Central memory CD8-positive, alpha-beta T cell (primary cell): Measurements from ENCODE around the gene CA14.
"Not testable (repeated sequence)": the region's sequence is repeated elsewhere in the genome, so short reads cannot be mapped to it uniquely, and the experiment has no call there.

Source experiments
- ATAC-seq: fragments of 150-1000 bp; cut with Tn5 transposase; replicated peaks from 2 replicates; pipeline ENCODE4 v1.10.0; 2022; ENCODE audit warnings: mild to moderate bottlenecking, moderate FRiP score, moderate number of reproducible peaks; ENCODE audit not compliant: poor library complexity, severe bottlenecking; ENCODE audit errors: extremely low read depth
- DNase-seq, 2 donors: peaks; one replicate each; pipeline ENCODE4 v3.0.0; 2021; ENCODE audit warnings: low spot score in 2 of 2
- H3K27ac Mint-ChIP-seq: one replicate; pipeline ENCODE4 v1.8.0; 2022; ENCODE audit warnings: low read depth, mild to moderate bottlenecking, moderate library complexity, mixed read lengths
- H3K27me3 Mint-ChIP-seq: one replicate; pipeline ENCODE4 v1.8.0; 2022; ENCODE audit warnings: mixed read lengths
- H3K36me3 Mint-ChIP-seq: one replicate; pipeline ENCODE4 v1.8.0; 2022; ENCODE audit warnings: mild to moderate bottlenecking, moderate library complexity, mixed read lengths; ENCODE audit not compliant: insufficient read depth
- H3K4me1 Mint-ChIP-seq: one replicate; pipeline ENCODE4 v1.8.0; 2022; ENCODE audit warnings: mixed read lengths
- H3K4me3 Mint-ChIP-seq: one replicate; pipeline ENCODE4 v1.8.0; 2022; ENCODE audit warnings: mild to moderate bottlenecking, moderate library complexity, mixed read lengths
- H3K9me3 Mint-ChIP-seq: one replicate; pipeline ENCODE4 v1.8.0; 2022; ENCODE audit warnings: mixed read lengths

Gene CA14

GRCh38 chr1:150257624-150258585 is at the start of gene CA14:
CA14 (plus strand) TSS chr1:150257774; CDS start chr1:150258129, 355 bp downstream.
- Mint-ChIP-seq H3K4me3 (no peak within 1 kb of the TSS), H3K9me3 (no peaks in the 10 kb centered on the region), H3K4me1 (peaks cover 21% of the 10 kb centered on the region), H3K27me3 (peaks cover 61% of the 10 kb centered on the region), H3K27ac (no peak within 1 kb of the TSS), H3K36me3 (peaks cover 2% of the 10 kb centered on the region)
- DNase-seq (no peak), ATAC-seq (no peak)

DNA sequence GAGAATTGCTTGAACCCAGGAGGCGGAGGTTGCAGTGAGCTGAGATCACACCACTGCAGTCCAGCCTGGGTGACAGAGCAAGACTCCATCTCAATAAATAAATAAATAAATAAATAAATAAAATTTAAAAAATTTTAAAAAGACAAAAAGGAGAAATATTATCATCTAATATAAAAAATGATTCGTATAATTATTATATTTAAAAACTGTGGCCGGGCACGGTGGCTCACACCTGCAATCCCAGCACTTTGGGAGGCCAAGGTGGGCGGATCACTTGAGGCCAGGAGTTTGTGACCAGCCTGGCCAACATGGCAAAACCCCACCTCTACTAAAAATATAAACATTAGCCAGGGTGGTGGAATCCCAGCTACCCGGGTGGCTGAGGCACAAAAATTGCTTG is 49.1 kb upstream of the CA14 start:
- not testable (repeated sequence) for H3K27ac Mint-ChIP-seq, H3K9me3 Mint-ChIP-seq, DNase-seq, H3K36me3 Mint-ChIP-seq, H3K4me3 Mint-ChIP-seq, H3K4me1 Mint-ChIP-seq, ATAC-seq, H3K27me3 Mint-ChIP-seq

GRCh38 chr1:150210091-150210490 is 47.5 kb upstream of the CA14 start:
- ATAC-seq (no peak), DNase-seq (no peak)
- Mint-ChIP-seq H3K27me3 (peaks cover 7% of the 10 kb centered on the region), H3K4me3 (no peak overlapping the region), H3K36me3 (peaks cover 3% of the 10 kb centered on the region), H3K27ac (no peak overlapping the region), H3K4me1 (peaks cover 8% of the 10 kb centered on the region), H3K9me3 (no peaks in the 10 kb centered on the region)

GRCh38 chr1:150210706-150211105 is 46.9 kb upstream of the CA14 start:
- Mint-ChIP-seq H3K4me3 (no peak overlapping the region), H3K36me3 (peaks cover 3% of the 10 kb centered on the region), H3K27me3 (peaks cover 7% of the 10 kb centered on the region), H3K27ac (no peak overlapping the region), H3K9me3 (no peaks in the 10 kb centered on the region), H3K4me1 (peaks cover 8% of the 10 kb centered on the region)
- DNase-seq (no peak), ATAC-seq (no peak)

DNA sequence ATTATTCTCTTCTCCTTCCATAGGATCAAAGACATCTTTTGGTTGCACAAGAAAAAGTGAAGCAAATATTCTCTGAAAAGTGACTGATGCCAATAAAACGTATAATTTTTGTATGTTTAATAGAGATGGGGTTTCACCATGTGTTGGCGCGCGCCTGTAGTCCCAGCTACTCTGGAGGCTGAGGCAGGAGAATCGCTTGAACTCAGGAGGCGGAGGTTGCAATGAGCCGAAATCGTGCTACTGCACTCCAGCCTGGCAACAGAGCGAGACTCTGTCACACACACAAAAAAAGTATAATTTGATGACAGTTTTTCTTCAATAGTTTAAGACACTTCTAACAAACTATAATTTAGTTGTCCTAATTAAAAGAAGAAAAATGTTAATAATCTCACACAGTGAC is 45.5 kb upstream of the CA14 start:
- H3K27me3 Mint-ChIP-seq = peaks cover 7% of the 10 kb centered on the region
- H3K4me3 Mint-ChIP-seq = no peak overlapping the region
- no peaks in the 10 kb centered on the region for H3K9me3 Mint-ChIP-seq
- no peak for DNase-seq
- no peak overlapping the region for H3K27ac Mint-ChIP-seq
- ATAC-seq = no peak
- peaks cover 3% of the 10 kb centered on the region for H3K36me3 Mint-ChIP-seq
- peaks cover 8% of the 10 kb centered on the region for H3K4me1 Mint-ChIP-seq

GRCh38 chr1:150213170-150214098 is 44.1 kb upstream of the CA14 start:
- peak; percentile 72 to 83 for DNase-seq
- H3K9me3 Mint-ChIP-seq = no peaks in the 10 kb centered on the region
- ATAC-seq = peak; percentile 100
- H3K4me3 Mint-ChIP-seq = peak overlapping the region; percentile 75
- H3K27me3 Mint-ChIP-seq = no peaks in the 10 kb centered on the region
- peaks cover 8% of the 10 kb centered on the region for H3K36me3 Mint-ChIP-seq
- H3K27ac Mint-ChIP-seq = peak overlapping the region; percentile 95
- peaks cover 8% of the 10 kb centered on the region for H3K4me1 Mint-ChIP-seq

DNA sequence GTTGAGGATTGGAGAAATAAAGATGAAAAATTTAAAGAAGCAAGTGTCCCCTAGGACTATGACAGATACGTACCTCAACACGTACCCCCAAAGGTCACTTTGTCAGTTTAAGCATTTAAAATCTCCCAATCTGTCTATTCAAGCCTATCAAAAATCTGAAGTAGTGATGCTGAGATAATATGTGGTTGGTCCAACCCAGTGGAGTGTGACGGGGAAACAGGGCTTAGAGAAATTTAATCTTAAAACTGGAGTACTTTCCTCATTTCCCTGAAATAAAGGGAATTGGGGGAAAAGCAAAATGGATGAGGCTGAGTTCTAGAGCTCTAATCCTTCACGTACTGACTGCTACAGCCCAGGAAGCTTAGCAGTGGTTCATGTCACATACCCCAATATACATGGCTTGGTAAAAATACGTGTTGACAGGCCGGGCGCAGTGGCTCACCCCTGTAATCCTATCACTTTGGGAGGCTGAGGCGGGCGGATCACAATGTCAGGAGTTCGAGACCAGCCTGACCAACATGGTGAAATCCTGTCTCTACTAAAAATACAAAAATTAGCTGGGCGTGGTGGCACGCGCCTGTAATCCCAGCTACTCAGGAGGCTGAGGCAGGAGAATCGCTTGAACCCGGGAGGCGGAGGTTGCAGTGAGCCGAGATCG is 43.3 kb upstream of the CA14 start:
- peaks cover 11% of the 10 kb centered on the region for H3K36me3 Mint-ChIP-seq
- not testable (repeated sequence) for ATAC-seq, H3K27me3 Mint-ChIP-seq, H3K9me3 Mint-ChIP-seq, H3K4me1 Mint-ChIP-seq, DNase-seq
- peak overlapping the region; percentile 95 for H3K27ac Mint-ChIP-seq
- H3K4me3 Mint-ChIP-seq = peak overlapping the region; percentile 75

GRCh38 chr1:150215855-150216254 is 41.7 kb upstream of the CA14 start:
- H3K9me3 Mint-ChIP-seq, DNase-seq, H3K27me3 Mint-ChIP-seq, H3K4me1 Mint-ChIP-seq, H3K4me3 Mint-ChIP-seq, H3K27ac Mint-ChIP-seq, ATAC-seq: not testable (repeated sequence)
- H3K36me3 Mint-ChIP-seq = peaks cover 16% of the 10 kb centered on the region

- no peaks in the 10 kb centered on the region for H3K9me3 Mint-ChIP-seq
- peaks cover 6% of the 10 kb centered on the region for H3K4me1 Mint-ChIP-seq
- no peak overlapping the region for H3K27ac Mint-ChIP-seq
- DNase-seq = no peak
- H3K36me3 Mint-ChIP-seq = peaks cover 47% of the 10 kb centered on the region
- ATAC-seq = no peak
- H3K27me3 Mint-ChIP-seq = no peaks in the 10 kb centered on the region
- H3K4me3 Mint-ChIP-seq = no peak overlapping the region
These were observed 36.0 kb upstream of the CA14 start for GRCh38 chr1:150221552-150221951.

GRCh38 chr1:150224983-150225382 is 32.6 kb upstream of the CA14 start:
- Mint-ChIP-seq H3K27ac (no peak overlapping the region), H3K4me1 (peaks cover 6% of the 10 kb centered on the region), H3K4me3 (no peak overlapping the region), H3K36me3 (peaks cover 65% of the 10 kb centered on the region), H3K27me3 (no peaks in the 10 kb centered on the region), H3K9me3 (no peaks in the 10 kb centered on the region)
- DNase-seq (no peak), ATAC-seq (no peak)

- DNase-seq (no peak), ATAC-seq (no peak)
- H3K4me3 Mint-ChIP-seq = no peak overlapping the region
- H3K27me3 Mint-ChIP-seq = no peaks in the 10 kb centered on the region
- H3K4me1 Mint-ChIP-seq = peaks cover 6% of the 10 kb centered on the region
- H3K9me3 Mint-ChIP-seq = no peaks in the 10 kb centered on the region
- H3K27ac Mint-ChIP-seq = no peak overlapping the region
- H3K36me3 Mint-ChIP-seq = peaks cover 64% of the 10 kb centered on the region
These were observed 32.0 kb upstream of the CA14 start for GRCh38 chr1:150225546-150225945.

GRCh38 chr1:150226486-150226885 is 31.1 kb upstream of the CA14 start:
- peaks cover 6% of the 10 kb centered on the region for H3K4me1 Mint-ChIP-seq
- H3K27ac Mint-ChIP-seq = no peak overlapping the region
- no peaks in the 10 kb centered on the region for H3K9me3 Mint-ChIP-seq
- H3K27me3 Mint-ChIP-seq = no peaks in the 10 kb centered on the region
- H3K4me3 Mint-ChIP-seq = no peak overlapping the region
- ATAC-seq (no peak), DNase-seq (no peak)
- H3K36me3 Mint-ChIP-seq = peaks cover 68% of the 10 kb centered on the region
